Measurements from ENCODE around the gene PRKCH.

The PRKCH gene

DNA sequence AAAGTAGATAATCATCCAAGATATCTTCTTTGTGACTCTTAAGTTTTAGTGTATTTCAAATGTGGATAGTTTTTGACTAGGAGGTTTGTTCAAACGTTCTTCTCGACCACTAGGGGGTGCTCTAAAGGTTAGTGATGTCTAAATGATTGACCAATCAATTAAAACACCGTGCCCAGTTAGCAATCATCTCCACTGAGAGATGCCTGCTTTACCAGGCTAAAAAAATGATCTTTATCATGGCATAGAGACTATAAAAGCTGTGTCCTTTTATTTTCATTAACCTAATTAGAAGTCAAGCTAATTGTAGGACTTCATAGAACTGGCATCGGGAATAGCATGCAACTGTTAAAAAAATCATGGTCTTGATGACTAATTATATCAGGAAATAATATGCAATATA is 153.9 kb downstream of the PRKCH start:
- DNase-seq (ENCODE audit: low read depth): peak; percentile 87

GRCh38 chr14:61476105-61476753 is 154.8 kb downstream of the PRKCH start:
- no peak for DNase-seq (ENCODE audit: low read depth)

GRCh38 chr14:61476754-61477410 is 155.5 kb downstream of the PRKCH start:
- DNase-seq (ENCODE audit: low read depth): peak; percentile 92

GRCh38 chr14:61477712-61478462 is 156.5 kb downstream of the PRKCH start:
- peak; percentile 62 for DNase-seq (ENCODE audit: low read depth)

- DNase-seq (ENCODE audit: low read depth): no peak
These were observed 157.6 kb downstream of the PRKCH start for GRCh38 chr14:61478971-61479473.

- peak; percentile 43 for DNase-seq (ENCODE audit: low read depth)
These were observed 158.5 kb downstream of the PRKCH start for GRCh38 chr14:61479746-61480502.

GRCh38 chr14:61480704-61481285 is 159.4 kb downstream of the PRKCH start:
- no peak for DNase-seq (ENCODE audit: low read depth)

DNA sequence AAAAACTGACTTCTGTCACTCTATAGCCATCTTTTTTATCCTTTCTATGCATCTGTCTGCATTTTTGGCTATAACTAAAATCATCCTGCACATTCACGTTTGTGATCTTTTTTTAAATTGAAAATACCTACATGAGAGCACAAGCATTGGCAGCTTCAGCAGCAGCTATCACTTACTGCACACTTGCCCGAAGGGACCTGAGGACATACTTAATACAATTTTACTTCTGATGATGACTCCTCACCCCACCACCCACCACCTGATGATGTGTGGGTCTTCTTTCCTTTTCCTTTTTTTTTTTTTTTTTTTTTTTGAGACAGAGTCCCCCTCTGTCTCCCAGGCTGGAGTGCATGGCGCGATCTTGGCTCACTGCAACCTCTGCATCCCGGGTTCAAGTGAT is 160.3 kb downstream of the PRKCH start:
- DNase-seq (ENCODE audit: low read depth): no peak

DNA sequence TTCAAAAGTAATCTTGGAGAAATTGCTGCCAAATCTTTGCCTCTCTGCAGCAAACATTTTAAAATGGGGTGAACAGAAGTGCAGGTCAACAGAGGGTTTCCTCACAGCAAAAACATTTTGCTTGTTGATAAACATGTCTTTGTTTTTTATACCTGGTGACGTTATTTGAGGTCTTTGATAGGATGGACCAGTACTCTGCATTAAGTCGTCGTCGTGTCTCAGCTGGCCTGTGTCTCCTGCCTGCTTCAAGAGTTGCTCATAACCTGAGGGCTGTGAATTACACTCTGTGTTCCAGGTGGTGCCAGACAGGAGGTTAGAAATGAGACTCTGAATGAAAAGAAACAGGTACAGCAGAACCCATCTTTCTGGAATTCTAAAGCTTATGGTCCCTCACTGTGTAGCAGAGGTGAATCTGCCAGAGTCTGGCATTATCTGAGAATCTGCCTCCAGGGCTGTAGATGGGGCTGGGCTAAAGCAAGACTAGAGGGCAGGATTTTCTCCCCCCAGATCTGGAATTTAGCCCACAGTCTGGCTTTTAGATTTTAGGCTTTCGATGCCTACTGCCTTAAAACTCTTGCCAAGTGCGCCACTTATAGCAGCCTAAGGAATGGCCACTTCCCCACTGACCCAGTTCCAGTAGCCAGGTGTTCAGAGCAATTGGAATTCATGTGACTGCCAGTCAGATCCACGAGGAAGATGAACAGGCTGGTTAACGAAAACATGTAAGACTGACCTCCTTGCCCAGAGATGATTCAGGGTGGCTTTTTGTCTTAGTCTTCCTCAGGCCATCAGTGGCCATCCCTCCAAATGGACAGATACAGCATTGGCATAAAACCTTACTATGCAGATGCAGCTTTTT is 161.2 kb downstream of the PRKCH start:
- no peak for DNase-seq (ENCODE audit: low read depth)

- no peak for DNase-seq (ENCODE audit: low read depth)
These were observed 162.1 kb downstream of the PRKCH start for GRCh38 chr14:61483476-61483875.

GRCh38 chr14:61484031-61484430 is 162.7 kb downstream of the PRKCH start:
- DNase-seq (ENCODE audit: low read depth): no peak

DNA sequence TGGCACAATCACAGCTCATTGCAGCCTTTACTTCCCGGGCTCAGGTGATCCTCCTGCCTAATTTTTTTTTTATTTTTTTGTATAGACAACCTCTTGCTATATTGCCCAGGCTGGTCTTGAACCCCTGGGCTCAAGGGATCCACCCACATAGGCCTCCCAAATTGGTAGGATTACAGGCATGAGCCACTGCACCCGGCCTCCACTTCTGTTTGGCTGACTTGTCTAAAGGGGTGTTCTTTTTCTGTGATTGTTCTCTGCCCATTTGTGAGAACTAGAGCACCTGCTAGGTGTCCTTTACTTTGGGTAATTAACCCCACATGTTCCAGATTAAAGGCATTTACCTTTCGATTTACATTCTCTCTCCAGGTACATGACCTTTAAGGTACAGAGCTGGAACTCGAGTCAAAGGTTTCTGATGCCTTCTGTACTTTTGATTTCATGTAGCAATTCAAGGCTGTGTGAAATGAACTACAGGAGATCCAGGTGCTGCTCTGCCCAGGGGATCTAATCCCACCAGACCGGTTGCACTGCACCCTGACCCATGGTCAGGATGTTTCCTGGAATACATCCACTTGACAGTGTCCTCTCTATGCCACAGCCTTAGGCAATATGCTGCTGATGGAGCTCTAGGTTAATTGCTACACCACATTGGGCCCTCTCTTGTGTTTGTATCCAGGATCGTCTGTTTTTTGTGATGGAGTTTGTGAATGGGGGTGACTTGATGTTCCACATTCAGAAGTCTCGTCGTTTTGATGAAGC is 163.6 kb downstream of the PRKCH start:
- no peak for DNase-seq (ENCODE audit: low read depth)

DNA sequence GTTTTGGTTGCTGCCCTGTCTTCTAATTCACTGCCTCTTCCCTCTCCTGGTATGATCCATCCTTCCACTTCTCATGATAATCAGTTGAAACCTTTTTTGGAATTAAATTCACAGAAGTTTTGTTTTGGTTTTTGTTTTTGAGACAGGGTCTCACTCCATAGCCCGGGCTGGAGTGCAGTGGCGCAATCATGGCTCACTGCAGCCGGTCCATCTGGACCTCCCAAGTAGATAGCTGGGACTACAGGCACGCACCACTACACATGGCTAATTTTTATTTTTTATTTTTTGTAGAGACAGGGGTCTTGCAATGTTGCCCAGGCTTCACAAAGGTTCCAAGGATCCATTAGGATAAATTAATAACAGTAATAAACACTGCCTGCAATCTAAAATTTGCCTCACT is 164.3 kb downstream of the PRKCH start:
- no peak for DNase-seq (ENCODE audit: low read depth)

- no peak for DNase-seq (ENCODE audit: low read depth)
These were observed 165.6 kb downstream of the PRKCH start for GRCh38 chr14:61486930-61487495.

- DNase-seq (ENCODE audit: low read depth): no peak
These were observed 167.3 kb downstream of the PRKCH start for GRCh38 chr14:61488417-61489401.

GRCh38 chr14:61489512-61489911 is 168.1 kb downstream of the PRKCH start:
- no peak for DNase-seq (ENCODE audit: low read depth)

DNA sequence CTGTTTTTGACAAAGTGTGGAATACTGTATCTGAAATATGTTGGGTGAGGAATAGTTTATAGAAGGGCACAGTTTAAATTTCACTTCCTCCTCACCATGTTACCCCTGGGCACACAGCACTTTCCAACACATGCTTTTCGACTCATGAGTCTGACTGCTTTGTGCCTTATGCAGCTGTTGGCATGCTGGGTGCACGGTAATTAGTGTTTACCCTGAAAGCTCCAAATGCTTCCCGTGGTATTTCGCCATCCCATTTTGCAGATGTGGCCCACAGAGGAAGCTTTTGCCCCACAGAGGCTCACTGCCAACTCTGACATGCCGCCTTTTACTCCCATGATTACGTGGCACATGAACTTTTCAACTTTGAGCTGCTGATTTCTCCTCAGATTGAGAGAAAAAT is 168.6 kb downstream of the PRKCH start:
- no peak for DNase-seq (ENCODE audit: low read depth)

- no peak for DNase-seq (ENCODE audit: low read depth)
These were observed 169.8 kb downstream of the PRKCH start for GRCh38 chr14:61491224-61491623.

Data from ELR (cell line).